HG02973 (cell line): ENCODE measurements around the gene FGF2.
"Not testable (repeated sequence)": the region's sequence is repeated elsewhere in the genome, so short reads cannot be mapped to it uniquely, and the experiment has no call there.

ENCODE experiments used
- ATAC-seq: cut with Tn5 transposase; IDR thresholded peaks from one replicate; pipeline ENCODE4 v1.9.1; 2021; ENCODE audit warnings: moderate library complexity; ENCODE audit not compliant: unreplicated experiment

FGF2 gene

DNA sequence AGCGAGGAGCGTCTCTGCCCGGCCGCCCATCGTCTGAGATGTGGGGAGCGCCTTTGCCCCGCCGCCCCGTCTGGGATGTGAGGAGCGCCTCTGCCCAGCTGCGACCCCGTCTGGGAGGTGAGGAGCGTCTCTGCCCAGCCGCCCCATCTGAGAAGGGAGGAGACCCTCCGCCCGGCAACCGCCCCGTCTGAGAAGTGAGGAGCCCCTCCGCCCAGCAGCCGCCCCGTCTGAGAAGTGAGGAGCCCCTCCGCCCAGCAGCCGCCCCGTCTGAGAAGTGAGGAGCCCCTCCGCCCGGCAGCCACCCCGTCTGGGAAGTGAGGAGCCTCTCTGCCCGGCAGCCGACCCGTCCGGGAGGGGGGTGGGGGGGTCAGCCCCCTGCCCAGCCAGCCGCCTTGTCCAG, 14.8 kb upstream of the FGF2 start:
- ATAC-seq = not testable (repeated sequence)

DNA sequence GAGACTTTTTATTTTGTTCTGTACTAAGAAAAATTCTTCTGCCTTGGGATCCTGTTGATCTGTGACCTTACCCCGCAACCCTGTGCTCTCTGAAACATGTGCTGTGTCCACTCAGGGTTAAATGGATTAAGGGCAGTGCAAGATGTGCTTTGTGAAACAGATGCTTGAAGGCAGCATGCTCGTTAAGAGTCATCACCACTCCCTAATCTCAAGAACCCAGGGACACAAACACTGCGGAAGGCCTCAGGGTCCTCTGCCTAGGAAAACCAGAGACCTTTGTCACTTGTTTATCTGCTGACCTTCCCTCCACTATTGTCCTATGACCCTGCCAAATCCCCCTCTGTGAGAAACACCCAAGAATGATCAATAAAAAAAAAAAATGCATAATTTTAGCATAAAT, 13.8 kb upstream of the FGF2 start:
- ATAC-seq = not testable (repeated sequence)

DNA sequence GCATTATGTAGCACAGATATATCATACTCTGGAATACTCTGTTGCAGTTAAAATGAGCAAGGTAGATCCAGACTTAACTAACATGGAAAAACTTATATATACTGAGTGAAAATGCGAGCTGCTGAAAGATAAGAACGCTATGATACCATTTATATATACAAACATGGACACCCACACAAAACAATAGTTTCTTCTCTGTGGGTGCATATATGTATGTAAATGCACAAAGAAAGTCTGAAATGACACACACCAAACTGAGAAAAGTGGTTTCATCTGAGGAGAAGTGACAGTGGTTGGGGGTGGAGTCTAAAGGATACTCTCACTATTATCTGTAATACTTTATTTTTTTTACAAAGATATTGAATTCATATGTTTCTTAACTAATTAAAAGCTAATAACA, 12.2 kb upstream of the FGF2 start:
- peak; percentile 100 for ATAC-seq

DNA sequence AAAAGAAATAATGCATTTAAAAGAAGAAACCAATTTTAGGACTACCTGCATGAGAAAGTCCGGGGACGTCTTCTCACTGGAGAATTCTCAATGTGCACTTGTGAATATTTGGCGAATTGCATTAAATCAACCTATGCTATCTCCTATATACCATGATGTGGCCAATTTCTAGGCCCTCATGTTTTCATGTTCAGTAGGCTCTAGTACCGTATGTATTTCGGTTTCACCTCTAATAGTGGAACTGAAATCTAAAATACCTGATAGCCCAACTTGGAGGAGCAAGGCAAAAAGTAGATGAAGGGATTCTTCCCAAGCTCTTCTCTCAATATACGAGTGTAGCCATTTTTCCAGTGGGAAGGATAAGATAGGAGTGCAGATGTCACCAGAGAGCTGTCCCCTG, 11.4 kb upstream of the FGF2 start:
- ATAC-seq = no peak

DNA sequence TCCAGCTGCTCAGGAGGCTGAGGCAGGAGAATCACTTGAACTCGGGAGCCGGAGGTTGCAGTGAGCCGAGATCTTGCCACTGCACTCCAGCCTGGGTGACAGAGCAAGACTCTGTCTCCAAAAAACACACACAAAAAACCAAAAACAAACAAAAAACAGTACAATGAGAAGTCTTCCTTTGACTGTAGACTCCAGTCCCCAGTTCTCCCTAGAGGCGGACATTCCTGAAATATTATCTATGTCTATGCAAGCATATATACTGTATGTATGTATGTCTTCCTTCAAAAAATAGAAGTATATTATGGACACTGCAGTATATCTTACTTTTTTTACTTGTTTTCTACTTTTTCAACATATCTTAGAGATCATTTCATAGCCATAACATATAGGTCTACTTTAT, 10.2 kb upstream of the FGF2 start:
- ATAC-seq = no peak

DNA sequence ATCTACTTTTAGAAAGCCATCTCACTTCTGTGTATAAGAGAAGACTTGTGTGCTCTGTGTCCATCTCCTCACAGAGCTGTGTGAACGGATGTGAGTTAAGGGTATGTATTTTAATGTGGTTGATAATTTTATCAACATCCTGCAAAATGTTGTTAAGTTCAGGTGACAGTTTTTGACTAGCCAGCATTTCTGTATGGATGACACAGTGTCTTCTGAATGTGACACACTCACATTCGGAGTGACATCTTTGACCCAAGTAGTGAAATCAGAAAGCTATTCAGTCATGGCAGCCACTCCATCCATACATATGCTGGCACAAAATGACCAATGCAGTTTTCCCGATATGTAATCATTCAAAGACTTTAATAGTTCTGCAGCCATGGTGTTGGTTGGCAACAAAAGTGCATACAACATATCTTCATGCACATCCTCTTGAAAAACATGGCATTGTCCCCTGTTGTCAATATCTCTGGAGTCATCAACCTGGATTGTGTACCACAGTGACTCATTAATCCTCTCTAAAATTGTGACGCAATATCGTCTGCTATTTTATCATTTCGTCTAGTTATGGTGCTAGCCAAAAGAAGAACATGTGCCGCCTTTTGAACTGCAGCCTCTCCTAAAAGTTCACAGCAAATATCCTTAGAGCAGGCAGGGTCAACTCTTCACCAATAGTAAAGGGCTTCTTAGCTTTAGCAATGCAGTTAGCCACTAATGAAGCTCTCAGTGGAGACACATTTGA, 6.8 kb upstream of the FGF2 start:
- ATAC-seq = no peak

DNA sequence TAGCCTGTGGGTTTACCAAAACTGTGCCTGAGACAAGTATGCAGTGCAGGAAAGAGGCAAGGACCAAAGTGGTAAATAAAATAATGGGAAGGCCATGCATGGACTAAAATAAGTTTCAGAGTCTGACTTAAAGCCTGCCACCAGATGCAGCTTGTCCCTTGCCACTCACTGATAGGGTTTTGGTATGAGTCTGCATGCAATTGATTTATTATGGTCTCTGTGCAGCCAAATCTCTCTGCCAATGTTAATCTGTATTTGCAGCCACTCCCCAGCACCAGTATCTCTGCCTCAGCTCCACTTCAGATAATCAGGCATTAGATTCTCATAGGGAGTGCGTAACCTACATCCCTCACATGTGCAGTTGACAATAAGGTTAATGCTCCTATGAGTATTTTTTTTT, 5.5 kb upstream of the FGF2 start:
- no peak for ATAC-seq

DNA sequence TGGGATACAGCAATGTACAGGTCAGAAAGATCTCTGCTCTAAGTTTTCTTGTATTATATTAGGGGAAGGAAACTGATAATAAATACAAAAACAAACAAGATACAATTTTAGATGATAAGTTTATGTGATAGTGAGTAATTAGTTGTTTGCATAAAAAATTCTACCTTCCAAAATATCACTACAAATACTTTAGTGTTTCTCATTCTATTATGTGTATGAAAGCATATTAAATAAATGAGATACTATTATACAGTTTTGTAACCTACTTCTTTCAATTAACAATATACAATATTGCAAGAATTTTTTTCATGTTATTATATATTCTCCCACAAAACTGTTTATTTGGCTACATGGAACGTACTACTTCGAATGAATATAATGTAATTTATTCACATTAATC, 4.2 kb upstream of the FGF2 start:
- ATAC-seq = no peak

DNA sequence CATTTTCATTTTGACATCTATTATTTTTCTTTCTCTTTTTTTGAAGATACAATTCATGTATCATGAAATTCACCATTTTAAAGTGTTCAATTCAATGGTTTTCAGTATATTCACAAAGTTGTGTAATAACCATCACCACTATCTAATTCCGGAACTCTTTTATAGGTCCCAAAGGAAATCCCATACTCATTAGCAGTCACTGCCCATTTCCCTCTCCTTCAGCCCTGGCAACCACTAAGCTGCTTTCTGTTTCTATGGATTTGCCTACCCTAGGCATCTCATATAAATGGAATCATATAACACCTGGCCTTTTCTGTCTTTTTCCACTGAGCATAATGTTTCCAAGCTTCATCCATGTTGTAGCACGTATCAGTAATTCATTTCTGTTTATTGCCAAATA, 3.2 kb upstream of the FGF2 start:
- ATAC-seq = no peak

DNA sequence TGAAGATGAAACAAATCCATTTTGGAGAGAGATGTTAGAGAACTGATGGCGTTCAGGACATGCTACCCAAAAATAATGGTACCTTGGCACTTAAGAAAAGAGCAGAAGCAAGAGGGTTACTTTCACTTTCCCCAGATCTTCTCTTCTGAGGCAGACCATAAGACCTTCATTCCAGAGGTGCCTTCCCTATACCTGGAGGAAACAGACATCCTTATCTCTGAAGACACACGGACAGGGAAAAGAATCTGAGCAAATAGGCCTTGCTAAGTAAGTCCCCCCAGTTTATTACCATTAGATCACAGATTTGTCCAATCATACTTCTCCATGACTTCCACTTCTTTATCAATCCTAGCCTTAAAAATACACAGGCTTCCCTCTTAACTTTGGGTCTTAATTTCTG, 2.0 kb upstream of the FGF2 start:
- ATAC-seq = no peak

DNA sequence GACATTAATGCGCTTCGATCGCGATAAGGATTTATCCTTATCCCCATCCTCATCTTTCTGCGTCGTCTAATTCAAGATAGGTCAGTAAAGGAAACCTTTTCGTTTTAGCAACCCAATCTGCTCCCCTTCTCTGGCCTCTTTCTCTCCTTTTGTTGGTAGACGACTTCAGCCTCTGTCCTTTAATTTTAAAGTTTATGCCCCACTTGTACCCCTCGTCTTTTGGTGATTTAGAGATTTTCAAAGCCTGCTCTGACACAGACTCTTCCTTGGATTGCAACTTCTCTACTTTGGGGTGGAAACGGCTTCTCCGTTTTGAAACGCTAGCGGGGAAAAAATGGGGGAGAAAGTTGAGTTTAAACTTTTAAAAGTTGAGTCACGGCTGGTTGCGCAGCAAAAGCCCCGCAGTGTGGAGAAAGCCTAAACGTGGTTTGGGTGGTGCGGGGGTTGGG, 528 bp upstream of the FGF2 start:
- no peak for ATAC-seq

DNA sequence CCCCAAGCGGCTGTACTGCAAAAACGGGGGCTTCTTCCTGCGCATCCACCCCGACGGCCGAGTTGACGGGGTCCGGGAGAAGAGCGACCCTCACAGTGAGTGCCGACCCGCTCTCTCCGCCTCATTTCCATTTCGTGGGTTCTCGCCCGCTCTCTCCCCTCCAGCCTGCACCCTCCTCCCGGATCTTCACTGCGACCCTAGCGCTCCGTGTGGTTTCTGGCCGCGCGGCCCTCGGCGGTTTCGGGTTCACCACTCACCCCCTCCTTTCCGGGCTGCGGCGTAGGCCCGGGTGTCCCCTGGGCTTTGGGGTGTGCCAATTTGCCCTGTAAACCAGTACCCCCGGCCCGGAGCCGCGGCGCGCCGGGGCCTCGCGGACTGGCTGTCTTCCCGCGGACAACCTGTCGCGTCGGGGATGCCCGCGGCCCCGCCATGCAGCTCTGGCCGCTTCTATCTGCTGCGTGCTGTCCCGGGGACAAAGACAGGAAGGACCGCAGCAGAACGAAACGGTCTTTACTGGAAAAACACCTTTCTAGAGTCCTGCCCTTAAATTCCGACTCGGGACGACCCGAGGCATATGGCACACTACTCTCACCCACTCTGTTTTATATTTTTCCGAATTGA, 737 bp downstream of the FGF2 start:
- peak; percentile 30 for ATAC-seq

DNA sequence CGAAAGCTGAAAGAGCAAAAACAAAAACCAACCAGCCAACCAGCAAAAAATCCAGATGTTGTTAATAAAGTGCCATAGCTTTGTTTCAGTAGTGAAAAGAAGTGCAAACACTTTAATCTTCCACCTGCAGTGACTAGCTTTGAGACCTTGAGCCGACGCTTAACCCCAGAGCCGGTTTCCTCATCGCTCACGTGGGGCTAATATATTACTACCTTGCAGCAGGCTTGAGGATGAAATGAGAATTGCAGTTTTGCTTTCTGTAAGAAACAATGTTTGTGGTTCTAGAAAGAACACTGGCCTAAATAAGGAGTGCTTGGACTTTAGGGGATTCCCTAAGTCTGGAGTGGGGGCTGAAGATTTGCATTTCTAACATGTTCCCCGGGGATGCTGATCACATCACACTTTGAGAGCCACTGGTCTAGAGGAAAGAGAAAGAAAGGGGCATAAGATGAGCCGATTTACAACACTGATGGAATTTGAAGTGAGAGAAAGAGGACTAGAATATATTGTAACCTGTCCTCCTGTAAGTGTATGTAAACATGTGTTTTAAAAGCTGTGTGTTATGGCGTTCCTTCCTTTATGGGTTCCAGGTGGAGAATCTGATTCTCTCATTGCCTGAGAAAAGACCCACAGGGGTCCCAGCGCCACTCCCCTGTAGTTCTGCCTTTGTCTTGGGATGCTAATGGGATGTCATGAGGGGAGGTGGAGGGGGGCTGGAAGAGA, 1.4 kb downstream of the FGF2 start:
- ATAC-seq = peak; percentile 95

DNA sequence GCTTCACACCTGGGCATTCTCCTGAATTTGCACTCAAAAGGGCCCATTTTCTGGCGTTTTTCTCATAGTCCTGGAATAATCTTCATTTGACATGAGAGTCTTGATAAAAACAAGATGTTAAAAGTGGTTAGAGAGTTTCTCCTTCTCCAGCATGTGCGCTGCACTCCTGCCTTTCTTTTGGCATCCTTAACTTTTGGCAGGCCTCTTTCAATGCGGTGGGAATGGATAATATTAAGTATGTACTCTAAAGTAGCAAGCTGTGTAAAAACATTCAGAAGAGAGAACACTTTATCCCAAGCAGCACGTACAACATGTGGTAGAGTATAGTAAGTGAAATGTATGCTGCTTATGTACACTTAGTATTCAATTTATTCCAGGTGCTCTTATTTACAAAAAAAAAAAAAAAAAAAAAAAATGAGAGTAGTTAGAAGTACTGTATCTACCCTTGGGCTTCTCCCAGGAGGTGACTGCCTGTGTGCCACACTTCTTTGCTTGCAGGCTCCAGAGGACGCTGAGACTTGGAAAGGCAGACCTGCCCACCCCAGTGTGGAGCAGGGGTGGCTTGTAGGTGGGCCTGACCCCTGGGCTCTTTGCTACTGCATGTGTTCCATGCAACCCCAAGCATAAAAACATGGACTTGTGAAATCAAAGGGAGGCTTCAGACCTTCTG, 3.9 kb downstream of the FGF2 start:
- no peak for ATAC-seq

DNA sequence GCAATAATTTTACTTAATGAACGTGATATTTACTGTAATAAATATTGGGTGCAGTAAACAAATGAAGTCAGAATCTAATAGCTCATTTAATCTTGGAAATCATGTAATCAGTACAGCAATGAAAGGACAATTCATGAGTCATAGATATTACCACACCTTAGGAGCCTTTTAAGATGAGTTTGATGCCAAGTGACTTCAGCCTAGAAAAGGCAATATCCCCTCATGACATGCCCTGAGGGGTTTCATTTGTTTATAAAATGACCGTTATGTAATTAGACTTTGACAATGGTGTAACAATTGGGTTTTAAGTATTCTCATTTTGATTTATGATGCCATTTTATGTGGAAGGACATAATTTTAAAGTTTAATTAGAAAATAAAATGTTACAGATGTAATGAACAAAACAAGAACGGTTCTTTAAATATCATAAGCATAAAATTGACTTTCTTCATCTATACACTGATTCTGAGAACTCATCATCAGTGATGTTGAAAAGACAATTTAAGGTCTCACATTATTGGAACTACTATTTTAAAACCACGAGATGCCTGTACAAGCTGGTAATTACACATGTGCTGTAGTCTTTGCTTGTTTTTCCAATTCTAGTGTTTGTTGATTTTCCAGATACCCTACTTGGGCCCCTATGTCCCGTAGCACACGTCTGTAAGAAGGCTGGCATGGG, 5.0 kb downstream of the FGF2 start:
- no peak for ATAC-seq

DNA sequence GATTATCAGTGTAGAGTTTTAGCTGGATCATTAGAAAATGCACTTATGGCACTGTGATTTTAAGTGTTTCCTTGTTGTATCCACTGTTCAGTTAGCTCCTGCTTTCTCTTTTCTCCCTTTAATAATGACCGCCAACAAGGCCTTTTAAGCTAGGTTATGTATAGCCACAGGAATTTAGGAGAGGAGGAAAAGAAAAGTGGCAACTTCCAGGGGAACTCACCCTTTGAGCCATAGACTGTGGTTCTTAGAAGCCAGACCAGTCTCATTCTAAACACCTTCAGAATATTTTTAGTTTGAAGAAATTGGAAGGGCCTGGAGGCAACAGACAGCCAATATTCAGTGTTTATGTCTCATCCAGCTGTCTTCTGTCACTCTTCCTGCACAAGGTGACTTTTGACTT, 6.1 kb downstream of the FGF2 start:
- ATAC-seq = no peak

DNA sequence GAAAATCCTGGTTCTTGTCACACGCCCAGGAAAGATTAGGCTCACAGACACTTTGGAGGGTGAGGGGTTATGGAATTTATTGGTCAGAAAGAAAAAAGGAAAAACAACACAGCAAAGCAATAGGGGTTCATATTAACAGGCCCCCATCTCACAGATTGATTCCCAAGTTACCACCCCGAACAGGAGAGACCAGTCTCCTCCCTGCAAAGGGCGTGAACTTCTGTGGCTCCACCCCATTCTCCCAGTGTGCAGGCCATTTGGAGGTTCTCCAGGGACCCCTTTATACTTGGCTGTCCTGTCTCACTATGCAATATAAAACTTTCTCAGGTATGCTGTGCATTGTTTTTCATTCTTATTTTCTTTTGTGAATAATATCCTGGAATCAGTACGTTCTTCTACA, 7.4 kb downstream of the FGF2 start:
- no peak for ATAC-seq

DNA sequence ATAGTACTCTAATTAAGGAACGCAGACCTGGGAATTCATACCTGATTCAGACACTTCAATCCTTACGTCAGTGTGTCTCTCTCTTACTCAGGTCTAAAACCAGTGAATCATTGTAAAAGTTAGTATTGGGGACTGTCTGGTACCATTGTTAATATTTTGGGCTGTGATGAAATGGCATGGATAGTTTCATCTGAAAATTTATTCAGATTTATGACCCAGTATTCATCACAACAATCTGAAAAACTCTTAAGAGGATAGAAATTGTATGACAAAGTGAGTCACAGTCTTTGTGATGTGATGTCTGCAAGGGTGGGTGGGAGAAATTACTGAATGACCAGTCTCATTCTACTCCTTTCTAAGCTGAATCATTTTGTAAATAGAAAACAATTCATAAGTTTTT, 10.3 kb downstream of the FGF2 start:
- ATAC-seq = no peak

DNA sequence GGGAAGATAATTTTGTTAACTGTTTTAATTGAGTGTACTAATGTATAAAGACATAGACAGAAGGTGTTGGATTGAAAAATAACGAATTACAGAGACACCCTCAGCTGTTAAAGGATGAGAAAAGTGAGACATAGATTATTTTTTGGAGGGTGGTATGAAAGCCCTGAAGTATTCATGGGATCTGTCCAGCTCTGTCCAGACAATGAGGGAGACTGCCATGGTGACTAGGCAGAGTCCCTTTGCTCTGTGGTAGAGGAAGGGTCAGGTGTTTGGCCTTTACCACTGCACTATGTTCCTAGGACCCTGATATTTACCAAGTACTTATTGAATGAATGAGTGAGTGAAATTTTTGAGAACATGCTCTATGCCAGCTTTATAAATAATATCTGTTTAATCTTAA, 11.4 kb downstream of the FGF2 start:
- ATAC-seq = no peak

DNA sequence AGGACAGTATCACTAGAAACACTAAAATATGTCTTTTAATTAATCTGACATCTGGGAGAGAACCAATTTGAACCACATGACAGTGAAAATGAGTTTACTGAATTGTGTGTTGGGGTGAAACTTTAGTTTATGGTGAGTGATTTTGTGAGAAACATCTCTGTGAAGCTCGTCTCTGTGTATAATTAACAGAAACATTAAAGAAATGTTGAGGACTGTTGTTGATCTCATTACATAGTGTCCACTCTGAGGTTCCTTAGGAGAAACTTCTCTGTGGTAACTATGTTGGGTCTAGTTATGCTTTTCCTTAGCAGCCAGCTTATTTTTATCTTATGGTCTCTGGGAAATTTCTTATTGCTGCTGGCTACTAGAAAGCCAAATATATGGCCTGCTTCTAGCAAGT, 15.8 kb downstream of the FGF2 start:
- ATAC-seq = no peak

DNA sequence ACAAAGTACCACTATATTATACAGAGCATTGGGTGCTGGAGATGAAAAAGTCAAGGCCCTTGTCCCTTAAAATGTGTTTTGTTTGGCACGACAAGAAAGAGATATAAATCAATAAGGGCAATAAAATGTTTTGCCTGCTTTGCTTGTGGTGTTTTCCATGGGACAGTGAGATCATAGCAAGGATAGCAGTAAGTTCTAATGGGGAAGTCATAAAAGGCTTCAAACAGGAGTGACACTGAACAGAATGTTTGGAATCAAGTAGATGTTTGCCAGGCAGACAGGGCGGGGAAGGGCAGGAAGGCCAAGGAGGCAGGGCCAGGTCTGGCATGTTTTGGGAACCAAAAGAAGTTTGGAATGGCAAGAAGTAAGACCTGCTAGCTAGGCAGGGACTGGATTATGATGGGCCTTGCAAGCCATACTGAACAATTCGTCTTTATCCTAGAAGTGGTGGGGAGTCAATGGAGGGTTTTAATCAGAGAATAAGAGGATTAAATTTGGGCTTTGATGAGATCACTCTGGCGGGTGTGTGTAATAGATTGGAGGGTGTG, 16.4 kb downstream of the FGF2 start:
- no peak for ATAC-seq
